Measurements from ENCODE around the gene ECPAS.
"Not testable (repeated sequence)": the region's sequence is repeated elsewhere in the genome, so short reads cannot be mapped to it uniquely, and the experiment has no call there.

The ECPAS gene

GRCh38 chr9:111349766-111350165, 134.4 kb downstream of the ECPAS start:
- DNase-seq (ENCODE audit: low read depth): no peak

- no peak for DNase-seq (ENCODE audit: low read depth)
These were observed 135.3 kb downstream of the ECPAS start for GRCh38 chr9:111348821-111349271.

- not testable (repeated sequence) for DNase-seq (ENCODE audit: low read depth)
These were observed 149.8 kb downstream of the ECPAS start for GRCh38 chr9:111334318-111334863.

- no peak for DNase-seq (ENCODE audit: low read depth)
These were observed 154.1 kb downstream of the ECPAS start, which contains the start of gene OR2K2 for GRCh38 chr9:111330124-111330523. Gene OR2K2 (minus strand): TSS chr9:111330224. CDS start chr9:111328433, 1,791 bp downstream.

GRCh38 chr9:111320631-111321030, 163.6 kb downstream of the ECPAS start:
- DNase-seq (ENCODE audit: low read depth): no peak

GRCh38 chr9:111316796-111317195, 167.4 kb downstream of the ECPAS start:
- no peak for DNase-seq (ENCODE audit: low read depth)

All from activated T-helper 9 cell treated with anti-CD3 and anti-CD28 coated beads, Interleukin-2, amount 50 U/mL, for 16 hours (primary cell).